Hepatocyte (in vitro differentiated cells): ENCODE results near the gene MDC1. TPM values are rescaled to one million over a fixed set of nuclear protein-coding genes. Genes with fewer than 3 reads are reported as not detected.

ENCODE experiments used
- DNase-seq: peaks from one replicate; pipeline ENCODE4 v3.0.0-alpha.2; 2016; ENCODE audit warnings: low spot score
- H2AFZ ChIP-seq: fragments of 200-600 bp; sonication (generic); 2 replicates; pipeline ENCODE4 v1.6.0; 2016; ENCODE audit warnings: antibody characterized with exemption, mild to moderate bottlenecking
- H3K27ac ChIP-seq: fragments of 200-600 bp; sonication (generic); 2 replicates; pipeline ENCODE4 v1.5.1; 2016; ENCODE audit warnings: mild to moderate bottlenecking
- H3K27me3 ChIP-seq: fragments of 200-600 bp; sonication (generic); 2 replicates; pipeline ENCODE4 v1.6.1; 2016
- H3K36me3 ChIP-seq: fragments of 200-600 bp; sonication (generic); replicated peaks from 2 replicates; pipeline ENCODE4 v1.5.1; 2016; ENCODE audit warnings: low read depth; ENCODE audit not compliant: insufficient read depth
- H3K4me1 ChIP-seq: fragments of 200-600 bp; sonication (generic); 2 replicates; pipeline ENCODE4 v1.5.1; 2016; ENCODE audit warnings: mild to moderate bottlenecking, moderate library complexity; ENCODE audit not compliant: insufficient read depth
- H3K4me2 ChIP-seq: fragments of 200-600 bp; sonication (generic); 2 replicates; pipeline ENCODE4 v1.6.0; 2016
- H3K4me3 ChIP-seq: fragments of 200-600 bp; sonication (generic); 2 replicates; pipeline ENCODE4 v1.5.1; 2016; ENCODE audit warnings: mild to moderate bottlenecking
- H3K79me2 ChIP-seq: fragments of 200-600 bp; sonication (generic); 2 replicates; pipeline ENCODE4 v1.6.0; 2017; ENCODE audit warnings: mild to moderate bottlenecking
- H3K9me2 ChIP-seq: fragments of 200-600 bp; sonication (generic); replicated peaks from 2 replicates; pipeline ENCODE4 v1.6.0; 2017; ENCODE audit warnings: mild to moderate bottlenecking; ENCODE audit not compliant: insufficient read depth
- H3K9me3 ChIP-seq: fragments of 200-600 bp; sonication (generic); 2 replicates; pipeline ENCODE4 v1.5.1; 2016; ENCODE audit warnings: low read depth, mild to moderate bottlenecking
- H4K20me1 ChIP-seq: fragments of 200-600 bp; sonication (generic); 2 replicates; pipeline ENCODE4 v1.6.0; 2016; ENCODE audit warnings: mild to moderate bottlenecking; ENCODE audit not compliant: insufficient read depth, poor library complexity, severe bottlenecking
- EZH2 ChIP-seq: fragments of 200-600 bp; sonication (generic); IDR thresholded peaks from 2 replicates; pipeline ENCODE4 v1.6.1; 2016; ENCODE audit warnings: antibody characterized with exemption, mild to moderate bottlenecking, borderline replicate concordance
- EZH2phosphoT487 ChIP-seq: fragments of 200-600 bp; sonication (generic); IDR thresholded peaks from one replicate; pipeline ENCODE4 v1.6.1; 2018; ENCODE audit warnings: antibody characterized with exemption, mild to moderate bottlenecking, low read depth, moderate library complexity; ENCODE audit not compliant: unreplicated experiment, severe bottlenecking
- WGBS: methylation state at CpG from one replicate; pipeline ENCODE4 v1.1.6; 2016; ENCODE audit warnings: low lambda C conversion rate; ENCODE audit errors: missing lambda C conversion rate; 5-methylcytosine and 5-hydroxymethylcytosine counted together
- polyA plus RNA-seq: library from polyadenylated mRNA; unstranded; fragments of >200 nt; fragmentation: Nextera tagmentation; extraction: Ambion mirVana; gene quantifications from 2 replicates; pipeline ENCODE4 v1.2.1, GENCODE V29; 2016
- small RNA-seq: library from RNA; depleted of rRNA; stranded (forward); fragments of <200 nt; gene quantifications from one replicate; pipeline ENCODE3, GENCODE V24; 2014
- total RNA-seq: library from RNA; depleted of rRNA; stranded (reverse); fragments of >200 nt; gene quantifications from 2 replicates; pipeline ENCODE4 v1.2.3, GENCODE V29; 2014
- TF ChIP-seq, protein P1 (sequence below): fragments of 200-600 bp; sonication (generic); IDR thresholded peaks from 2 replicates; pipeline ENCODE4 v1.5.1; 2016; ENCODE audit warnings: antibody characterized with exemption, mild to moderate bottlenecking; ENCODE audit not compliant: poor library complexity

The MDC1 gene
- total and polyA plus RNA-seq, 2 experiments from 2014 or later, result 8.7 to 9.9 TPM

DNA sequence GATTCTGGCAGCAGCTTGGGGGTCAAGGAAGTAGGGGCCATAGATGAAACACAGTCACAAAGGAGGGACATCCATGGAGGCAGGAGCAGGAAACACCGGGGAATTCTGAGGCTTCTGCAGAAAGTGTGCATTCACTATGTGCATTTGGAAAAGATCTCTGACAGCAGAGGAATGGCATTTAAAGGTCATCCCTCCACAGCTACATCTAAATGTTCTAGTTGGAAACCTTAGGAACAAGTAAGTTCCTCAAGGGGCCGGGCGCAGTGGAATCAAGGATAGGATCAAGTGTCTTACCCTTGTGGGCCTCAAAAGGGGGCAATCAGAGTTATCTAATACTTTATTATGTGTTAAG lies 61.4 kb downstream of the MDC1 start:
- no peak overlapping the region for H3K4me2 ChIP-seq
- no peaks in the 10 kb centered on the region for H3K79me2 ChIP-seq
- DNase-seq, result no peak
- no peaks in the 10 kb centered on the region for H3K9me2 ChIP-seq
- no peaks in the 10 kb centered on the region for H4K20me1 ChIP-seq
- no peaks in the 10 kb centered on the region for H3K27me3 ChIP-seq
- TF ChIP-seq EZH2 (no peak), EZH2phosphoT487 (no peak)
- no peak overlapping the region for H3K27ac ChIP-seq
- H3K4me3 ChIP-seq, result no peak overlapping the region
- H2AFZ ChIP-seq, result no peak overlapping the region
- H3K36me3 ChIP-seq, result peaks cover 5% of the 10 kb centered on the region
- WGBS, result 96% methylated on average over 3 of the region's 3 CpGs
- no peaks in the 10 kb centered on the region for H3K9me3 ChIP-seq
- H3K4me1 ChIP-seq, result no peaks in the 10 kb centered on the region

DNA sequence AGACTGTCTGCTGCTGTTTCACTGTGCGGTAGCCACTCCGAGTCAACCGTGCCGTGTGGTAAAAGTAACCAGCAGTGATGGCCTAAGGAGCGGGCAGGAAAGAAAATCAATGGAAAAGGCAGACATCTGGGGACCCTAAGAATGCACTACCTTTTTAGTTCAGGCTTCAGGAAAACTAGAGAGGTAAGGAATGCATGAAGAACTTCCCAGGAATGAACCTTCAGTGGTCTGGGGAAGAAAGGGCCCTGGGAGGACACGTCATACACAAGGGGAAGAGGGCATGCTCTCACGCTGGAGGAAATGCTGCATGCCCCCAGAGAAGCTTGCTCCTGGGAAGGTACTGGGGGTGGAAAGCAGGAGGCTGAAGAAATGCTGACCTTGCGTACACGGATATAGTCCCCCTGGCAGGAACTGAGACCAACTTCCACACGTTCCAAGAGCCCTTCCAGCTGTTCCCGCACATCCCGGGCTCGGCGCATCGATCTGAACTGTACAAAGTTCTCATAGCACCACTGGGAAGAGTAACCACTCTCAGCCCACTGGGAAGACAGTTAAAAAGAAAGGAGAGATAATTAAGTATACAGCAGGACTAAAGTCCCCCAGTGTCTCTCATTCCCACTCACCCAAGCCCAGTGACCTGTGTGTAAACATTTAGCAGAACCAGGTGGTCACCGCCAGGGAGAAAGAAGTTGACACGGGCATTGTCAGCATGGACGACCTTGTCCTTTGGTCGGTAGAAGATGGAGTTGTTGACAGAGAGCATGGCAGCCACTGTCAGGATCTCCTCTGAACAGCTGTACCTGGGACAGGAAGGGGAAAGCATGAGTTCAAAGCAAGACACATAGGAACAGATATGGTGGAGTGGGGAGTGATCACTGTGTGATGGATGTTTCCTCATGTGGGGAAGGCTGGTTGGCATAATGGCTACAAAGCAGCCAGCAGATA lies 62.0 kb downstream of the MDC1 start:
- Histone ChIP-seq H3K4me1 (no peaks in the 10 kb centered on the region), H3K4me2 (no peak overlapping the region), H3K27ac (no peak overlapping the region), H3K27me3 (no peaks in the 10 kb centered on the region), H3K79me2 (no peaks in the 10 kb centered on the region), H3K36me3 (peaks cover 5% of the 10 kb centered on the region), H3K4me3 (no peak overlapping the region), H3K9me2 (no peaks in the 10 kb centered on the region), H2AFZ (no peak overlapping the region), H3K9me3 (no peaks in the 10 kb centered on the region), H4K20me1 (no peaks in the 10 kb centered on the region)
- 90% methylated on average over 19 of the region's 19 CpGs for WGBS
- DNase-seq, result no peak
- TF ChIP-seq EZH2 (no peak), EZH2phosphoT487 (no peak)
- TF ChIP-seq, protein P1, sequence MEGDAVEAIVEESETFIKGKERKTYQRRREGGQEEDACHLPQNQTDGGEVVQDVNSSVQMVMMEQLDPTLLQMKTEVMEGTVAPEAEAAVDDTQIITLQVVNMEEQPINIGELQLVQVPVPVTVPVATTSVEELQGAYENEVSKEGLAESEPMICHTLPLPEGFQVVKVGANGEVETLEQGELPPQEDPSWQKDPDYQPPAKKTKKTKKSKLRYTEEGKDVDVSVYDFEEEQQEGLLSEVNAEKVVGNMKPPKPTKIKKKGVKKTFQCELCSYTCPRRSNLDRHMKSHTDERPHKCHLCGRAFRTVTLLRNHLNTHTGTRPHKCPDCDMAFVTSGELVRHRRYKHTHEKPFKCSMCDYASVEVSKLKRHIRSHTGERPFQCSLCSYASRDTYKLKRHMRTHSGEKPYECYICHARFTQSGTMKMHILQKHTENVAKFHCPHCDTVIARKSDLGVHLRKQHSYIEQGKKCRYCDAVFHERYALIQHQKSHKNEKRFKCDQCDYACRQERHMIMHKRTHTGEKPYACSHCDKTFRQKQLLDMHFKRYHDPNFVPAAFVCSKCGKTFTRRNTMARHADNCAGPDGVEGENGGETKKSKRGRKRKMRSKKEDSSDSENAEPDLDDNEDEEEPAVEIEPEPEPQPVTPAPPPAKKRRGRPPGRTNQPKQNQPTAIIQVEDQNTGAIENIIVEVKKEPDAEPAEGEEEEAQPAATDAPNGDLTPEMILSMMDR, result no peak

DNA sequence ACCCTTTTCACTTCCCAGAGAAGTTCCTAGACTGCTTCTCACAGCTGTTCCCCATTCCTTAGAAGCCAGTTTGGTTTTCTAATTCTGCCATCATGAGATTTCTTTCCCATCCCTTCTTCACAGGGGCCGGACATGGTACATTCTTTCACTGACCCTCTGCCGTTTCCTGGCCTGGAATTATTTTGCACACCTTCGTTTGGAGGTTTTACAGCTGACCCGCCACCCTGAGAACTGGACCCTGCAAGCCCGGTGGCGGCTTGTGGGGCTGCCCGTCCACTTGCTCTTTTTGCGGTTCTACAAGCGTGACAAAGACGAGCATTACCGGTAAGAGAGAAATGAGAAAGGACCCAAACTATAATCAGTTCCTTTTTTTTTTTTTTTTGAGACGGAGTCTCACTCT lies 65.9 kb downstream of the MDC1 start:
- H3K36me3 ChIP-seq, result no peaks in the 10 kb centered on the region
- DNase-seq, result no peak
- H3K27me3 ChIP-seq, result no peaks in the 10 kb centered on the region
- TF ChIP-seq, protein P1, result no peak
- TF ChIP-seq EZH2phosphoT487 (no peak), EZH2 (no peak)
- H3K27ac ChIP-seq, result no peak overlapping the region
- no peaks in the 10 kb centered on the region for H3K9me3 ChIP-seq
- H3K79me2 ChIP-seq, result peaks cover 25% of the 10 kb centered on the region
- H3K4me2 ChIP-seq, result no peak overlapping the region
- H3K9me2 ChIP-seq, result no peaks in the 10 kb centered on the region
- H4K20me1 ChIP-seq, result peaks cover 6% of the 10 kb centered on the region
- H2AFZ ChIP-seq, result no peak overlapping the region
- no peak overlapping the region for H3K4me3 ChIP-seq
- WGBS, result 97% methylated on average over 12 of the region's 12 CpGs
- peaks cover 10% of the 10 kb centered on the region for H3K4me1 ChIP-seq

Small RNA genes within 50 kb of the gene (small RNA-seq; reads per million reads assigned to genes)
- gene RF00019 (not detected), gene RN7SL353P (not detected)

Other genes starting within 250 kb of the MDC1 start
- gene HLA-E, start 227.8 kb downstream of the MDC1 start, total RNA-seq, result 155 and 158 TPM in 2 replicates
- 141 and 163 TPM in 2 replicates for gene HLA-E, start 227.8 kb downstream of the MDC1 start, polyA plus RNA-seq
- gene GNL1, start 160.8 kb downstream of the MDC1 start, total RNA-seq, result 29.5 and 33.2 TPM in 2 replicates
- gene GNL1, start 160.8 kb downstream of the MDC1 start, polyA plus RNA-seq, result 81.1 and 101 TPM in 2 replicates
- 10.1 and 10.8 TPM in 2 replicates for gene PRR3, start 160.0 kb downstream of the MDC1 start, total RNA-seq
- 7.8 and 9.3 TPM in 2 replicates for gene PRR3, start 160.0 kb downstream of the MDC1 start, polyA plus RNA-seq
- gene ABCF1, start 145.8 kb downstream of the MDC1 start, total RNA-seq, result 36.5 and 44.1 TPM in 2 replicates
- gene ABCF1, start 145.8 kb downstream of the MDC1 start, polyA plus RNA-seq, result 62.0 and 71.3 TPM in 2 replicates
- gene PPP1R10, start 100.0 kb downstream of the MDC1 start, total RNA-seq, result 34.5 and 36.2 TPM in 2 replicates
- 38.2 and 38.6 TPM in 2 replicates for gene PPP1R10, start 100.0 kb downstream of the MDC1 start, polyA plus RNA-seq
- gene MRPS18B, start 99.4 kb downstream of the MDC1 start, total RNA-seq, result 38.7 and 40.1 TPM in 2 replicates
- 59.4 and 60.9 TPM in 2 replicates for gene MRPS18B, start 99.4 kb downstream of the MDC1 start, polyA plus RNA-seq
- 6.9 and 7.0 TPM in 2 replicates for gene ATAT1, start 90.4 kb downstream of the MDC1 start, total RNA-seq
- 18.3 and 19.7 TPM in 2 replicates for gene ATAT1, start 90.4 kb downstream of the MDC1 start, polyA plus RNA-seq
- 8.7 and 21.3 TPM in 2 replicates for gene C6orf136, start 70.1 kb downstream of the MDC1 start, total RNA-seq
- gene C6orf136, start 70.1 kb downstream of the MDC1 start, polyA plus RNA-seq, result 16.9 and 28.0 TPM in 2 replicates
- 18.2 and 19.4 TPM in 2 replicates for gene DHX16, start 44.3 kb downstream of the MDC1 start, total RNA-seq
- gene DHX16, start 44.3 kb downstream of the MDC1 start, polyA plus RNA-seq, result 28.4 and 31.4 TPM in 2 replicates
- 12.0 and 13.2 TPM in 2 replicates for gene PPP1R18, start 30.6 kb downstream of the MDC1 start, total RNA-seq
- 11.3 and 11.7 TPM in 2 replicates for gene PPP1R18, start 30.6 kb downstream of the MDC1 start, polyA plus RNA-seq
- gene NRM, start 26.3 kb downstream of the MDC1 start, total RNA-seq, result 7.2 and 7.8 TPM in 2 replicates
- 17.2 and 21.0 TPM in 2 replicates for gene NRM, start 26.3 kb downstream of the MDC1 start, polyA plus RNA-seq
- gene TUBB, start 3.1 kb upstream of the MDC1 start, total RNA-seq, result 460 and 470 TPM in 2 replicates
- 414 and 433 TPM in 2 replicates for gene TUBB, start 3.1 kb upstream of the MDC1 start, polyA plus RNA-seq
- gene FLOT1, start 25.4 kb upstream of the MDC1 start, total RNA-seq, result 93.5 and 103 TPM in 2 replicates
- 144 and 148 TPM in 2 replicates for gene FLOT1, start 25.4 kb upstream of the MDC1 start, polyA plus RNA-seq
- 173 and 193 TPM in 2 replicates for gene IER3, start 27.3 kb upstream of the MDC1 start, total RNA-seq
- 158 and 159 TPM in 2 replicates for gene IER3, start 27.3 kb upstream of the MDC1 start, polyA plus RNA-seq
- 67.4 and 94.4 TPM in 2 replicates for gene DDR1, start 167.2 kb upstream of the MDC1 start, total RNA-seq
- 94.4 and 104 TPM in 2 replicates for gene DDR1, start 167.2 kb upstream of the MDC1 start, polyA plus RNA-seq
- 15.2 and 26.0 TPM in 2 replicates for gene GTF2H4, start 190.9 kb upstream of the MDC1 start, total RNA-seq
- gene GTF2H4, start 190.9 kb upstream of the MDC1 start, polyA plus RNA-seq, result 13.6 and 14.0 TPM in 2 replicates
- 23.1 and 36.9 TPM in 2 replicates for gene VARS2, start 197.0 kb upstream of the MDC1 start, total RNA-seq
- gene VARS2, start 197.0 kb upstream of the MDC1 start, polyA plus RNA-seq, result 20.8 and 21.6 TPM in 2 replicates
- gene SFTA2, start 214.9 kb upstream of the MDC1 start, total RNA-seq, result 1.1 TPM in 1 of 2 replicates, not detected in the other
- 8.8 and 9.5 TPM in 2 replicates for gene SFTA2, start 214.9 kb upstream of the MDC1 start, polyA plus RNA-seq
- gene MUCL3, start 223.7 kb upstream of the MDC1 start, total RNA-seq, result 0.04 and 0.13 TPM in 2 replicates
- 0.11 and 0.34 TPM in 2 replicates for gene MUCL3, start 223.7 kb upstream of the MDC1 start, polyA plus RNA-seq